Activated CD8-positive, alpha-beta memory T cell treated with anti-CD3 and anti-CD28 coated beads, Interleukin-2, amount 50 U/mL, for 24 hours (primary cell): ENCODE results near the gene NATD1.

Experiments used
- DNase-seq: peaks from one replicate; pipeline ENCODE4 v3.0.0-alpha.2; 2020; ENCODE audit errors: extremely low read depth

Gene NATD1, protein sequence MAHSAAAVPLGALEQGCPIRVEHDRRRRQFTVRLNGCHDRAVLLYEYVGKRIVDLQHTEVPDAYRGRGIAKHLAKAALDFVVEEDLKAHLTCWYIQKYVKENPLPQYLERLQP

DNA sequence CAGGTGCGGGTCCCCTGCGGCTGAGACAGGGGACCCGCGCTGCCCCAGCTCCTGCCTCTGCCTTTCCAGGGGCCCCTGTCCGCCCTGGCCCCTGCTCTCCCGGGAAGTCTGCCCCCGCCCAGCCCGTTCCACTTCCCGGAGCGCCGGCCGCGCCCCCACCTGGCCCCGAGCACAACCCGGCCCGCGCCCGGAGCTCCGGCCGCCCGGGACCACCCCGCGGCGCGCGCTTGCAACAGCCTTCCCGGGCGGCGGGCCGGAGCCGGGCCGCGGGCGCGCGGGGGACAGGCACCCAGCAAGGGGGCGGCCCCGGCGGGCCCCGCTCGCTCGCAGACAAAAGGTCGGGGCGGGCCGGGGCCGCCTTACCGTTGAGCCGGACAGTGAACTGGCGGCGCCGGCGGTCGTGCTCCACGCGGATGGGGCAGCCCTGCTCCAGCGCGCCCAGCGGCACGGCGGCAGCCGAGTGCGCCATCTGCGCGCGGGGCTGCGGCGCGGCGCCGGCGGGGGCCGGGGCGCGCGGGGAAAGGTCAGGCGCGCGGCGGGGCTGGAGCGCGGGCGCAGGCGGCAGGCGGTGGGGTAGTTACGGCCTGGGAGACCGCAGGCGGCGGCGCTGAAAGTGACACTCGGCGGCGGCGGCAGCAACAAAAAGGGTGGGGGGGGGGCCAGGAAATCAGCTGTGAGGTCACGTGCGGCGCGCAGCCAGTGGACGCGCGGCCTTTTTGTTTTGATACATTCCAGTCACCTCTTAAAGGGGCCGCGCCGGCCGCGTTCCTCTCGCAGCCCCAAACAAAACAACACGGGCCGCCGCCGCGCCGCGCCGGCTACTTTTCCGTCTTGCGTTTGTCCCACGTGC, at the start of gene NATD1:
TSS of gene NATD1 (minus strand) at position 615 of the 850 bp plus-strand sequence. CDS start at position 469, 146 bp downstream.
- DNase-seq: peak; percentile 36

GRCh38 chr17:21301593-21302550, 48.7 kb upstream of the NATD1 start:
- DNase-seq: no peak

DNA sequence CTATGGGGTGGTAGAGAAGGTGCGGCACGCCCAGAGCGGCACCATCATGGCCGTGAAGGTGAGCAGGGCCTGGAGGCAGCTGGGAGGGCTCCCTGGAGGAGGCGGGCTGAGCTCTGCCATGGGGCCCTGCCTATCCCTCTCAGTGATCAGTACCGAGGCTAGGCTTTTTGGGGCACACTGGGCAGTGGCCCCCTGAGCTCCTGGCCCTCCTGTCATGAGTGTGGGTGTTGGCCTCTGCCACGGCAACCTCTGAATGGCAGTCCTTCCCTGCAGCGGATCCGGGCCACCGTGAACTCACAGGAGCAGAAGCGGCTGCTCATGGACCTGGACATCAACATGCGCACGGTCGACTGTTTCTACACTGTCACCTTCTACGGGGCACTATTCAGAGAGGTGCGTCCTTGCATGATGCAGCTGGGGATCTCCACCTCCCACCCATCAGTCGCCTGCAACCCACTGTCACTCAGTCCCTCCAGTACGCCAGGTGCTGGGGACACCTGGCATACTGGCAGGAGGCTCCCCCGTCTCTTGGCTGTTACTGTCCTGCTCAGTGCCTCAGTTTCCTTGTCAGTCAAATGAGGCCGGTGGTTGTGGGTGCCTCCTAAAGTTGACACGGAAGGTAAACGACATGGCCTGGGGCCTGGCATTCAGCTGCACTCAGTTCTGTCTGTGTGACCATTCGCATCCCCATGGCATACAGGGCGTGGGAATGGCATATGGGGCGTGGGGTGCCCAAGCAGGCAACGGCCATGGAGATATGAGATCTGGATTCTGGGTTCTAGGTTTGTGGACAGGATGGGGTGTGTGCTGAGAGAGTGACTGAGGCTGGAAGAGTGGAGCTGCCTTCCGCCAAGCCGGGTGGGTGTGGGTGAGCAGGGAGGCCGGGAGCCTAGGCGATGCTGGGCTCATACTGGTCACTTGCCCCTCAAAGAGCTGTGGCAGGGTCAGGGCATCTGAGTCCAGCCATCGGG, 47.7 kb upstream of the NATD1 start:
- DNase-seq: no peak

DNA sequence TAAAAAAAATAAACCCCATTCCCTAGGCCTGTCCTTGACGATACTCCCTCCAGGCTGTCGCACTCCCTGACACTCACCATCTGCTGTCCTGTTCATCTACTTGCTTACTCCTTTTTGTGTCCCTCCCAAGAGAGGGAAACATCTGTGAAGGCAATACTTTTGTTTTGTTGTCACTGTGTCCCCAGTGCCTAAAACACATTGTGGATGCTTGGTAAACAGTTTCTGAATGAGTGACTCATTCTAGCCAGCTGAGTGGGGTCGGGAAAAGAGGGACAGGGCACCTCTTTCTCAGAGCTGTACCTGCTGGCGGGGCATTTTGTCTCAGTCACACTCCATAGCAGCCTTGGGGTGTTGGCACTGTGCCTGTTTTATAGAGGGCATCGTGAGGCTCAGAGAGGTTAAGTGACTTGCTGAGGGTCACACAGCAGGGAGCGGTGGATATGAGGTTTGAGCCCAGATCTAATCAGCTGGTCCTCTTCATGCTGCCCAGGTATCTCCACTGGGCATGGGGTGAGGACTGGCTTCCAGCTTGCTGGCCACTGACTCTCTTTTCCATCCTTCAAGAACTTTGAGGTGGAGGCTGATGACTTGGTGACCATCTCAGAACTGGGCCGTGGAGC, 46.9 kb upstream of the NATD1 start:
- DNase-seq: no peak

DNA sequence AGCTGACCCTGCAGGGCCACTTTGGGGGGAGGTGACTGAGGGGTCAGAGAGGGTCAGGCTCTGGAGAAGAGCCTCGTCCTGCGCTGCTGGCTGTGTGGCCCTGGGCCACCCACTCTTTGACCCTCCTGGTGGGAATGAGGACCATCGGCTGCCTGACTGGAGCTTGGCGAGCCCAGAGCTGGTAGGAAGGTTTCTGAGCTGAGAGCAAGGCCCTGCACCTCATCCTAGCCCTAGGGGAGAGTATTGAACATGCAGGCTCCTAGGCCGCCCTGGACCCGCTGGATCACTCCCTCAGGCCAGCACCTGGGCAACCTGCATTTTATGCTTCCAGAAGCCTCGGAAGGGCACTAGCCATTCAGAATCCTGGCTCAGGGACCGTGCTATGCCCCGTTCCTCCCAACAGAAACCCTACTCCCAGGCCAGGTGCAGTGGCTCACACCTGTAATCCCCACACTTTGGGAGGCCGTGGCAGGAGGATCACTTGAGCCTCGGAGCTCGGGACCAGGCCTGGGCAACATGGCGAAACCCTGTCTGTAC, 45.8 kb upstream of the NATD1 start:
- DNase-seq: no peak

DNA sequence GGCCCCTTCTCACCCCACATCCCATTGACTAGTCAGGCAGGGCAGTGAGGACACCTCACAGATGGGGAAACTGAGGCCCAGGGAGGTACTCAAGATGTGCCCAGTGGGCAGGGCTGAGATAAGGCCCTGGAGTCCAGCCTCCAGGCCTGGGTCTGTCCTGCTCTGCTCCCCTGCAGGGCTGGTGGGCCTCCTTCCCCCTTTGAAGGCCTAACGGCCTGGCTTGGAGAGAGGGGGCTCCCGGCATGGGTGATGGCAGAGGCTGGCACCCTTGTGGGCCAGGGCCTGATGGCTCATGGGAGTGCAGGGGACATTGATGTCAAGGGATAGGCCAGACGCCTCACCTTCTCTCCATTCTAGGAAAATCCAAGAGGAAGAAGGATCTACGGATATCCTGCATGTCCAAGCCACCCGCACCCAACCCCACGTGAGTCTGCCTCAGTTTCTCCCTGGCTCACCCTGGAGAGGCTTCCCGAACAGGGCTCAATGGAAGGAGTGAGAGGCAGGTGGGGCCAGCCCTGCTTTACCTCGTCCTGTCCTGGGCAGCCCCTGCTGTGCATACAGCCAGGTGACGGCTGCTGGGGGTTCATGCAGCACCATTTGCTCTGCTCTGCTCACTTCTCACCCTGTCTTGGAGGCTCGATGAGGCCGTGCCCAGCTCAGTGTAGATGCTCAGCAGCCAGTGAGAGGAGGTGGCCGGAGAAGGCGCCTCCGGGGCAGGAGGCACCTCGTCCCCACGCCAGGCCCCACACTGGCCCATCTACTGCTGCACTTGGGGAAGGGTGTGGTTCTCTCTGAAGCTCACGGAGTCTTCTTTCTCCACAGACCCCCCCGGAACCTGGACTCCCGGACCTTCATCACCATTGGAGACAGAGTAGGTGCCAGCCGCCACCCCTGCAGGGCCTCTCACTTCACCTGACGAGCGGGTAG, 45.1 kb upstream of the NATD1 start:
- no peak for DNase-seq

- DNase-seq: no peak
Observed at GRCh38 chr17:21297597-21297996, 44.4 kb upstream of the NATD1 start.

GRCh38 chr17:21297026-21297520, 43.9 kb upstream of the NATD1 start:
- DNase-seq: no peak

DNA sequence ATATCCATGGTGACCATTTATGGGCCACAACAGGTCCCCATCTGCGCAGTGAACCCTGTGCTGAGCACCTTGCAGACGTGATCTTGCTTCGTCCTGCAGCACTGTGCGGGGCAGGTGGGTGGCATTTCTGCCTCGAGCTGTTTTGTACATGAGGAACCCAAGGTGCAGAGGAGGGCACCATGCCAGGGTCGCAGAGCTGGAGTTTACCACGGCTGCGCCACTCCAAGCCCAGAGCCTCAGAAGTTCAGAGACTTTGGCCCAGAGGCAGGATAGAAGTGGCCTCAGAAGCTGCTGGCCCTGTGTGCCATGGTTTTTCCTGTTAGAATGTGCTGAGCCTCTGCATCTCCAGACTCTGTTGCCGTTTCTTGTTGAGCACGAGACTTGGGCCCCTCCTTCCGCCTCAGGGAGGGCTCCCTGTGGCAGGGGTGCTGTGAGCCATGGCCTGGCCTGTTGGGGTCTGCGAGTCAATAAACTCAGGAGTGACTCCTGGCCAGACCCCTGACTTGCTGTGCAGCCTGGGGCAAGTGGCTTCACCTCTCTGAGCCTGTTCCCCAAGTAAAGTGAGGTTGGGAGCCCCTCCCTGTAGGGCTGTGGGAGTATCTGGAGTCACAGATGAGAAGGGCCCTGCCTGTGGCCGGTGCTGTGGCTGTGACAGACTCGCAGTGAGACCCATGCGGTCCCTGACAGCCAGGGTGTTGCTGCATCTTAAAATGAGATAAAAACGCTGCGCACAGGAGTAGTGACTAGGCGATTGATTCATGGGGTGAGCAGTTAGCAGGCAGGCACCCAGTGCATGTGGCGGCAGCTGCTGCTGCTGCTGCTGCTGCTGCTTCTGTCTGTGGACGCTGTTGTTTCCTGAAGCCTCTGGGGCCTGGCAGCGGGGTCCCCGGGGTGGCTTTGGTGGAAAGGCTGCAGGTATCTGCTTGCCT, 43.2 kb upstream of the NATD1 start:
- no peak for DNase-seq

DNA sequence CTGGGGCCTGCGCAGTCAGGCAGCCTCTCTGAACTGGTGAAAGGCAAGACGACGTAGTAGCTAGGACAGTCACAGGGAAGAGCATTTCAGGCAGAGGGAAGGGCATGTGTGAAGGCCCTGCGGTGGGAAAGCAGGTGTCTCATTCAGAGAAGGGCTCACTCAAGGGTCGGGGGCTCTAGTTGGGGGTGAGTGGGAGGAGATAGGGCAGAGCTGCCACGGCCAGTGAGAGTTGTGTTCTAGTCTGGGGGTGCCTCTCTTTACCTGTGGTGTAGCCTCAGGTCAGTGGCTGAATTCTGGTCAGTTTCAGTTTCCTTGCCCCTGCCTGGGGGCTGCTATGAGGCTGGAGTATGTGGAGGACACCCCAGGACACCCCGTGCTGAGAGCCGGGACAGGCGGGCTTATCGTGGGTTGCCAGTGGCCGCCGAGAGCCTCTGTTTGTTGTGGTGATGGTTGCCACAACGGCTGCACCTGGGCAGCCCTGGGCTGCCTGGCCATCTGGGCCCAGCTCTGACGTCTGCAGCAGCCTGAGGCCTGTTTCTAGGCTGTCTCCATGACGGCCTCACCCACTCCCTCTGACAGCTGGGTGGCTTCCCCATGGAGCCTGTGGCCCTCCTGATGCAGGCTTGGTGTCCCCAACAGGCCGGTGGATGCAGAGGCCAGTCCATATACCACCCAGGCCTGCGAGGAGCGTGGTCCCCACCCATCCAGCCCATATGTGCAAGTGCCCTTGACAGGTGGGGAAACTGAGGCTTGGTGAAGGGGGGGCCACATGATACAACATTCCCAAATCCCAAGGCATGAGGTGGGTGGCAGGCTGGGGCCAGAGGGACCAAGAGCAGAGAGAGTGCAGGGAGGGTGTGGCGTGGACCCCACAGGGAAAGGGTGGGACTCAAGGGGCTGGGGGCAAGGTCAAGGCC, 42.1 kb upstream of the NATD1 start:
- DNase-seq: no peak

DNA sequence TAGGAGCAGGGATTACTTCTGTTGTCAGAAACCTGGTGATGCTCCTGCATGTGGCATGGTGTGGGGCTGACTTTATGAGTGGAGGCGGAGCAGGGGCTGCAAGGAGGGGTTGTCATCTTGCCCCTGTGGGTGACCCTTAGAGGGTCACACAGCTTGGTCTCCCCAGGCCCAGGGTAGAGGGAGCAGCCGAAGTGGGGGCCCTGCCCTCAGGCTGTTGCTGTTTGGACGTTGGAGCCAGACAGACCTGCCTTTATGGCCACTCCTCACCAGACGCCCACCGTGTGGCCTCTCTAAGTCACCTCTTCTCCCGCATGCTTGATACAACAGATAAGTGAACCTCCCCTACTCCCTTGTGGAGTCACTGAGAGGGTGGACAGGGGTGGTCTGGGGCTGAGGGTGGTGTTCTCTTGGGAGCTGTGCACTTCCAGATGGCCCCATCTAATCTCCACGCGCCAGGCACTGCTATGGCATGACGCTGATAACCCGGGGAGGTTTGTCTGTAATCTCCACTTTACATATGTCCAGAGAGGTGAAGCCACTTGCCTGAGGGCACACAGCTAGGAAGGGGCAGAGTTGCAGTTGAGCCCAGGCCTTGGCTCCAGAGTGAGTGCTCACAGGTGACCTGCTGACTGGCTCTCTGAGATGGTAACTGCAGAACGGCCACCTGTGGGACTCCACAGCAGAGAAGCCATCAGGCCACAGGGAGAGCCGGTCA, 41.3 kb upstream of the NATD1 start:
- no peak for DNase-seq

DNA sequence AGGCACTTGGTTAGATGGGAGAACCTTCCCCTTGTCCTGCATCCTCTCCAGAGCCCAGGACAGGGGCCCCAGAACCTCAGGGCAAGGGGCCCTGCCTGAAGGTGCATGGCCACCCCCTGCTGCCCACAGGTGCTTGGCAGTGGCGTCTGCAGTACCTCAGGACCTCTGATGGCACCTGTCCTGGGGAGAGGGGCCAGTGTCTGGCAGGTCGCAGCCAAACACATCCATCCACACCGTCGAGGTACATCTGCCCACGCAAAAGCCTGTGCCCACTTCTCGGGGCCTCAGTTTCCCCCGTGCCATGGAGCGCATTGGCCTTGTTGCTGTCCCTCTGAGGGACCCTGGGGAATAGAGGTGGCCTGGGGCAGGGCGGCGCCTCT, 40.6 kb upstream of the NATD1 start:
- no peak for DNase-seq

DNA sequence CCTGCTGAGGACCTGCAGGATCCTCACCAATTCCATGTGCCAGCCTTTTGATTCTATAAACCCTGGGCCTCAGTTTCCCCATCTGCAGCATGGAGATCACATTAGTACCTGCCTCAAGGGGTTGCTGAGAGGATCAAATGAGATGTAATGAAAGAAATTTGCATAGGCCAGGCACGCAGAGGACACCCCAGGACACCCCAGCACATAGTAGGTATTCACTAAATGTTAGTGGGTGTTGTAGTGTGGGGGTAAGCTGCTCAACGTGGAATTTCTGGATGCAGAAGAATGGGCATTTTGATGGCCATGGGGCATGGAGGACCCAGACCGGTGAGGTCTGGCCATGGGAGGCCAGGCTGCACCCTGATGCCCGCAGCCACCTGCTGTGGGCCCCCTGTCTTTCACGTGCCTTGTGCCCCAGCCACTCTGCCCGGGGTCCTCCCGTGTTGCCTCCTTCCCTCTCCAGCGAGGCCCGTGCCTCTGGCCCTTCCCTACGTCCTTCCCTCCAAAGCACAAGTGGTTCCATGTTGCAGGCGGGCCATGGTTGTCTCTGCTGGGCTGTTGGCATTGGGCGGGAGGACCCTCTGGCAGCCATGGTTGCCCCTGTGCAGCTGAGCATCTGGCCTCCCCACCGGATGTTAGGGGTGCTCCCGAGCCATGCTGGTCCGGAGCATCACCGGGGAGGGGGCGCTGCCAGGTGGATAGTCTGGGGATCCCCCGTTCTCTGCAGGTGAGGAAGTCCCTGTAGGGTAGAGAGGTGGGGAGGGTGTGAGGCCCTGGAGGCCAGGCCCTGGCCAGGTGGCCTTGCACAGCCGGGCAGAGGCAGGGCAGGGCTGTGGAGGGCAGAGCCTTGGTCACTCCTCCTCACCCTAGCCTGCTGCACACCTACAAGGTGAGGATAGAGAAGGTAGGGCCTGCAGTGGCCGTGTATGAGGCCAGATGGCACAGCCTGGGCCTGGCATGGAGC, 39.9 kb upstream of the NATD1 start:
- no peak for DNase-seq

DNA sequence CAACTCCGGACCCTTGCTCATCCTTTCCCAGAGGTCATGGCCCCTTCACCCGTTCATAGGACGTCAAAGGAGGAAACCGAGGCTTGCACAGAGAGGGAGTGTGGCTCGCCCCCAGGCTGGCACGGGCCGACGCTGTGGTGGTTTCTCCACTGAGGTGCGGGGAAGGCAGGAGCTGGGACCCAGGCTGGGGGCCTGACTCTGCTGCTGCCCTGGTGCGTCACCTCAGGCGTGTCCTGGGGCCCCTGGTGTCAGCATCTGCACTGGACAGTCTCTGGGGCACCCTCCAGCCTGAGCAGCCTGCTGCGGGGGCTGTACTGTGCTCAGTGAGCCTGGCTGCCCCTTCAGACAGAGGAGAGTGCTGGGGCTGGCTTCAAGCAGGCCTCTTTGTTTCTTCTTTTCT, 38.7 kb upstream of the NATD1 start:
- DNase-seq: no peak

- no peak for DNase-seq
Observed at GRCh38 chr17:21291357-21291756, 38.1 kb upstream of the NATD1 start.
